Stimulated activated CD4-positive, alpha-beta T cell treated with anti-CD3 and anti-CD28 coated beads, Interleukin-4, amount 100 ng/mL, for 48 hours (primary cell): ENCODE measurements around the gene CMTM6.
"Not testable (repeated sequence)": the region's sequence is repeated elsewhere in the genome, so short reads cannot be mapped to it uniquely, and the experiment has no call there.

Source experiments
- DNase-seq, 2 donors: peaks; one replicate each; pipeline ENCODE4 v3.0.0-alpha.2; 2020; ENCODE audit warnings: low read depth in 2 of 2

CMTM6 gene

GRCh38 chr3:32466808-32467207 is 35.8 kb downstream of the CMTM6 start:
- DNase-seq: not testable (repeated sequence)

- DNase-seq: not testable (repeated sequence)
Observed at GRCh38 chr3:32464726-32465125, 37.9 kb downstream of the CMTM6 start.

GRCh38 chr3:32463415-32463814 is 39.2 kb downstream of the CMTM6 start:
- DNase-seq: not testable (repeated sequence)

GRCh38 chr3:32462191-32462986 is 40.3 kb downstream of the CMTM6 start:
- not testable (repeated sequence) for DNase-seq

GRCh38 chr3:32460817-32461496 is 41.7 kb downstream of the CMTM6 start:
- DNase-seq: not testable (repeated sequence)

GRCh38 chr3:32460031-32460749 is 42.5 kb downstream of the CMTM6 start:
- peak in 1 of 2 donors; percentile 28 for DNase-seq

- DNase-seq: no peak
Observed at GRCh38 chr3:32459450-32459849, 43.2 kb downstream of the CMTM6 start.

- no peak for DNase-seq
Observed at GRCh38 chr3:32457971-32458471, 44.6 kb downstream of the CMTM6 start.

- no peak for DNase-seq
Observed at GRCh38 chr3:32456429-32457130, 46.1 kb downstream of the CMTM6 start.

- no peak for DNase-seq
Observed at GRCh38 chr3:32455609-32456428, 46.8 kb downstream of the CMTM6 start.

GRCh38 chr3:32454731-32455608 is 47.7 kb downstream of the CMTM6 start:
- DNase-seq: no peak

- DNase-seq: no peak
Observed at GRCh38 chr3:32454111-32454510, 48.5 kb downstream of the CMTM6 start.

GRCh38 chr3:32453346-32453745 is 49.3 kb downstream of the CMTM6 start:
- no peak for DNase-seq

GRCh38 chr3:32452009-32452408 is 50.6 kb downstream of the CMTM6 start:
- no peak for DNase-seq

- no peak for DNase-seq
Observed at GRCh38 chr3:32450992-32451659, 51.5 kb downstream of the CMTM6 start.

GRCh38 chr3:32450426-32450825 is 52.2 kb downstream of the CMTM6 start:
- no peak for DNase-seq

- no peak for DNase-seq
Observed at GRCh38 chr3:32449691-32450090, 53.0 kb downstream of the CMTM6 start.

- DNase-seq: no peak
Observed at GRCh38 chr3:32448686-32449474, 53.8 kb downstream of the CMTM6 start.
